HTR-8/SVneo (cell line): Measurements from ENCODE around the gene NTSR2.

Experiments used
- DNase-seq: peaks from one replicate; pipeline ENCODE4 v3.0.0; 2011; ENCODE audit warnings: low spot score, mixed read lengths; ENCODE audit not compliant: insufficient read length
- FAIRE-seq: peaks from 2 replicates; lab custom pipeline; 2011; peaks lifted over from hg19 to GRCh38; lab: Jason Lieb, UNC

NTSR2 gene

GRCh38 chr2:11633923-11634478 is 36.0 kb downstream of the NTSR2 start:
- FAIRE-seq (no peak), DNase-seq (no peak)

GRCh38 chr2:11631462-11631861 is 38.5 kb downstream of the NTSR2 start:
- FAIRE-seq (no peak), DNase-seq (no peak)

- DNase-seq (no peak), FAIRE-seq (no peak)
Observed at GRCh38 chr2:11630855-11631254, 39.1 kb downstream of the NTSR2 start.

DNA sequence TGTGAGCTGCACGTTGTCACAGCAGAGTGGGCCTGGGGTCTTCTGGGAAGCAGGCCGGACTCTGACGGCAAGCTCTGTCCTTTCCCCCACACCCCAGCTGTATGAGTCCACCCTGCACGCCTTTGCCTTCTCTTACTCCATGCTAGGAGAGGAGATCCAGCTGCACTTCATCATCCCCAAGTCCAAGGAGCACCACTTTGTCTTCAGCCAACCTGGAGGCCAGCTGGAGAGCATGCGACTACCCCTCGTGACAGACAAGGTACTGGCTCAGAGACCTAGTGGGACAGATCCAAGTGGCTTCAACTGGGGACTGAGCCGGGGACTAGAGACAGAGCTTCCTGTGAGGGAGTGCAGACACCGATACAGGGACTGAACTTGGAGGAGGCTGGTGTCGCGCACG is 40.1 kb downstream of the NTSR2 start:
- no peak for FAIRE-seq
- DNase-seq = no peak

DNA sequence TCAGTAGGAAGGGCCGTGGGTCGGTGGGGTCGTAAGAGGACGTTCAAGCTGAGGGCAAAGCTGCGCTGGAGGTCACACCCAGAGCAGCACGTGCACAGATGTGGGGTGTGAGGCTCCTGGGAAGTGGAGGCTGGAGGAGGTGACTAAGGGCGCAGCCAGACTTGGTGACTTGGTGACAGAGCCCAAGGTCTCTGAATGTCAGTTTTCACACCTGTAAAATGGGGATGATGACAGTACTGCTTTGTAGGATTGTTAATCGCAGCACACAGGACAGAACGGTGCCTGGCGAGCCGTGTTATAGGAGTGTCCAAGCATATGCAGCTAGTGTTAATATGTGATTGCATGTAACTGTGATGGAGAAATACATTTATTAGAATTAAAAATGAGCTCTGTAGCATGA is 40.8 kb downstream of the NTSR2 start:
- DNase-seq (no peak), FAIRE-seq (no peak)

- FAIRE-seq (no peak), DNase-seq (no peak)
Observed at GRCh38 chr2:11628675-11629074, 41.3 kb downstream of the NTSR2 start.

DNA sequence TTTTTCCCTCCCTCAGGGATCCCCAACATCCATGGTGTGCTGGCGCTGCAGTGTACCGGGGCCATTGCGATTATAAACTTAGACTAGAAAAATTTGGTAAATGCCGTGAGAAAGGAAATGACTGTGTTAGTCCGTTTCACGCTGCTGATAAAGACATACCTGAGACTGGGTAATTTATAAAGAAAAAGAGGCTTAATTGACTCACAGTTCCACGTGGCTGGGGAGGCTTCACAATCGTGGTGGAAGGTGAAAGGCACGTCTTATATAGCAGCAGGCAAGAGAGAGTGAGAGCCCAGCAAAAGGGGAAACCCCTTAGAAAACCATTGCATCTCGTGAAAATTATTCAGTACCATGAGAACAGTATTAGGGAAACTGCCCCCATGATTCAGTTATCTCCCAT is 44.3 kb downstream of the NTSR2 start:
- FAIRE-seq (no peak), DNase-seq (no peak)

DNA sequence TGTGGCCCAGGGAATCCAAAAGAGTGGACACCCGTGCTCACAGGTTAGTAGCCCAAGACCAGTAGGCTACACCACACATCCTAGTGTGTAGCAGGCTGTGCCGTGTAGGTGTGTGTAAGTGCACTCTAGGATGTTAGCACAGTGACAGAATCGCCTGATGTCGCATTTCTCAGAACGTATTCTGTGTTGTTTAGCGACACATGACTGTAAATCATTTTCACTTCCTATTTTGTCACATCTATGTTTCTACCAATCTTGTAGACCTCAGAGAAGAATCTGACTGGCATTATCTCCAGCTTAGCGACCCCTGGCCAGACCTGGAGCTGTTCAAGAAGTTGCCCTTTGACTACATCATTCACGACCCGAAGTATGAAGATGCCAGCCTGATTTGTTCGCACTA is 45.1 kb downstream of the NTSR2 start:
- FAIRE-seq (no peak), DNase-seq (no peak)

- DNase-seq (no peak), FAIRE-seq (no peak)
Observed at GRCh38 chr2:11622611-11623010, 47.4 kb downstream of the NTSR2 start.

GRCh38 chr2:11621410-11621809 is 48.6 kb downstream of the NTSR2 start:
- FAIRE-seq (no peak), DNase-seq (no peak)

GRCh38 chr2:11618708-11619062 is 51.3 kb downstream of the NTSR2 start:
- DNase-seq (no peak), FAIRE-seq (no peak)

- DNase-seq (no peak), FAIRE-seq (no peak)
Observed at GRCh38 chr2:11617984-11618707, 51.8 kb downstream of the NTSR2 start.

DNA sequence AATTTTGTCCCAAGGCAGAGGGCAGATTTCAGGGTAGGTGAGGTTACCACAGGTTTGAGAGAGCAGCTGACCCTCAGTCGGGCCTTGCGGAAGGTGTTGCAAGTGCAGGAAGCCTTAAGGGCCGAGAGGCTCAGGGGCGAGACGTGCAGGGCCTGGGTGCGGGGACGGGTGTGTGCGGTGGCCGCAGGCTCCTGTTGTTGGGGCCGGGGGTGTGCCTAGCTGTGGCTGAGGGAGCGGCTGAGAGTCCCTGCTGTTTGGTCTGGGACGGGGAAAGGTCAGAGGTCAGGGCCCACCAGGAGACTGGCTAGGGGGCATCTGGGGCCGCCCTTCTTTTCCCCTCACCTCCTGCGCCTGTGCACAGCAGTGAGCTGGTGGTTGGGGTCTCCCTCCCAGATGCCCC is 52.5 kb downstream of the NTSR2 start:
- FAIRE-seq = no peak
- DNase-seq = no peak

DNA sequence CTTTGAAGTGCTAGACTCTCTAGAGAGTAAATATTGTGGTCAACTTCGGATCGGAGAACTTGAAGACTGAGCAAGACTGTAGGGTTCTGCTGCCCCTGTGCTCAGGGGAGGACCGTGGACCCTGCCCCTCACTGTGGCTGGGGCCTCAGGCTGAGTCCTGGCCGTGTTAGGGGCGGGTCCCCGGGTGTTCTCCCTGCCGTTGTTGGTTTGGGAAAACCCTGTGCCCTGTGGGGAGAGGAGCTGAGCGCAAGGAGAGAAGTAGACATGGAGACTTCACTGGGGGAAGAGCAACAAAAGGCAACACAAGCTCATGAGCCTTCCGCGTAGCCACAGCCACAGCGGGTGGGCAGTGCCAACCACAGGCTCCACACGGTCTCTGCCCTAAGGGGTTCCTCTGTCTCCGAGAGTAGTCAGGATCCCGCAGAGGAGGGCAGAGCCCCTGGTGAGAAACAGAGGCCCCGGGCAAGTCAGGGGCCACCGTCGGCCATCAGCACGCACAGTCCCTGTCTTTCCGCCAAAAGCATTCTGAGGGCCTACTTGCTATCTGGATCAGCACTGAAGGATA is 53.1 kb downstream of the NTSR2 start:
- DNase-seq = no peak
- FAIRE-seq = no peak

DNA sequence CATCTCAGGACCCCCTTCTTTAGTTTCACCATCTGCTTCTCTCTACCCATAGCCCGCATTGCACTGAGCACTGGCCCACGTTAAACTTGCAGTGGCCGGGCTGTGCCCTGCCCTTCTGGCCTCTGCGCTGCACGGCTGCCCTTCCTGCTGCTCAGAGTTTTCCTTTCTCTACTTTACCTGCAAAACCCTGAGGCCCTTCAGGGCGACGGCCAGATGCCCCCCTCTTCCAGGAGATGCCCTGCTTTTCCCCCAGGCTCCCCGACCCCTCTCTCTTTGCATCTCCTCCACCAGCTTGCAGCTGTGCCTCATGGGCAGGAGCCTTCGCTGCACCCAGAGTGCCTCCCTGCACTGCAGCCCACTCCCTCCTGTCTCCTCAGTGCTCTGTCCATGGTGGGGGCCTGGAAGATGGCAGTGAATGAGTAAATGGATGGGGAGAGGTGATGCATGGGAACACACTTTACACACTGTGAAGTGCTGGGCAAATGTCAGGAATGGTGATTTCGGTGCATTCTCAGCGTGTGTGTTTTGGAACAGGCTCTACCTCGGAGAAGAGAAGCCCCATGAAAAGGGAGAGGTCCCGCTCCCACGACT is 53.8 kb downstream of the NTSR2 start:
- DNase-seq (no peak), FAIRE-seq (no peak)

GRCh38 chr2:11615209-11615608 is 54.8 kb downstream of the NTSR2 start:
- FAIRE-seq (no peak), DNase-seq (no peak)

DNA sequence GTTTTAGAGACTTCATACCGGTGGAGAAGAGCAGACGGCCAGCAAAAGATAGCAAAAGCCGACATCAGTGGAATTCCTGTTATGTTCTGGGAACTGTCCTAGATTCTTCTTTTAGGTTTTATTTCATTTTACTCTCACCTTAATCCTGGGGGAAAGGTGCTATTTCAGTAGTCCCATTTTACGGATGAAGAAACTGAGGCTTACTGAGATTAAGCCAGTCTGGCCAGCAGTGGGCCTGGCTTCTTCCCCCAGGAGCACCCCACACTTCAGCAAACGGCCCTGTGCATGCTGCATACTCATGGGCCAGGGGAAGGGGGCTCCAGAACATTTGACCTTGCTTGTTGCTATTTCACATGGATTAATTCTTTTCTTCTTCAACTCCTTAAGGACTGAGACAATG is 56.7 kb downstream of the NTSR2 start:
- FAIRE-seq = no peak
- DNase-seq = no peak

GRCh38 chr2:11612553-11613215 is 57.3 kb downstream of the NTSR2 start:
- no peak for FAIRE-seq
- DNase-seq = no peak

DNA sequence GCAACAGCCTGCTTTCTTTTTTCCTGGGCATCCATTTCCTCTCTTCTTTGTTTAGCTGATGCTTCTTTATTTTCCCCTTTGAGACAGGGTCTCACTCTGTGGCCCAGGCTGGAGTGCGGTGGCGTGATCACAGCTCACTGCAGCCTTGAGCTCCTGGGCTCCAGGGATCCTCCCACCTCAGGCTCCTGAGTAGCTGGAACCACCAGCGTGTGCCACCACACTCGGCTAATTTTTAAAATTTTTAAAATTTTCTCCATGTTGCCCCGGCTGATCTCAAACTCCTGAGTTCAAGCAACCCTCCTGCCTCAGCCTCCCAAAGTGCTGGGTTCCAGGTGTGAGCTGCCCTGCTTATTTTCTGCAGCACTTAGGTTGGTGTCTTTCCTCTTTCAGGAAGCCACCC is 58.7 kb downstream of the NTSR2 start:
- no peak for DNase-seq
- FAIRE-seq = no peak

DNA sequence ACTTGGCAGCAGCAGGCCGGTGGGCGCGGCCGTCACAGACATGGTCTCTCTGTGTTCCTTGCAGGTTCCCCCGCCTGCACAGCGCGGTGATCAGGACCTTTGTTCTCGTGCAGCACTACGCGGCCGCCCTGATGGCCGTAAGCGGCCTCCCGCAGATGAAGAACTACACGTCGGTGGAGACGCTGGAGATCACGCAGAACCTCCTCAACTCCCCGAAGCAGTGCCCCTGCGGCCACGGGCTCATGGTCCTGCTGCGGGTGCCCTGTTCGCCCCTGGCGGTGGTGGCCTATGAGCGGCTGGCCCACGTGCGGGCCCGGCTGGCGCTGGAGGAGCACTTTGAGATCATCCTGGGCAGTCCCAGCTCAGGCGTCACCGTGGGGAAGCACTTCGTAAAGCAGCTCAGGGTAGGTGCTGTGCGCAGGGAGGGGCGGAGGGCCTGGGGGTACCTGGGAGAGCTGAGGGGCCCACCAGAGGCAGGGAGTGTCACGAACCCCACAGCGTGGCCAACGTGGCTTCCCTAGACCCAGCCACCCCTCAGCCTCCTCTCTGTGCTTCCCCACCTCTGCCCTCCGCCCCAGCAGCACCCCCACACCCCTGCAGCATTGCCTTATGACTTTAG is 59.3 kb downstream of the NTSR2 start:
- FAIRE-seq = no peak
- no peak for DNase-seq
